Mammary epithelial cell (primary cell): Measurements from ENCODE around the gene PROX1.

Source experiments
- CTCF ChIP-seq, 2 donors: IDR thresholded peaks in 1 of 2; conservative IDR thresholded peaks in 1 of 2; 2 replicates each; pipeline ENCODE4 v1.5.1; 2011 to 2012; ENCODE audit warnings: inconsistent platforms in 2 of 2, low read length in 2 of 2, mild to moderate bottlenecking in 2 of 2, control low read depth in 1 of 2, low read depth in 1 of 2; ENCODE audit not compliant: insufficient read depth in 1 of 2; ENCODE audit errors: extremely low read depth in 1 of 2
- EZH2 ChIP-seq: IDR thresholded peaks from 2 replicates; pipeline ENCODE4 v1.6.1; 2012; ENCODE audit warnings: low read length, inconsistent platforms, borderline replicate concordance

GRCh38 chr1:214006845-214007244 lies 19.1 kb downstream of the PROX1 start:
- TF ChIP-seq CTCF (conservative IDR thresholded peaks at IDR 0.05 in 1 of 2, IDR thresholded peaks at IDR 0.05 in 1 of 2; ENCODE audit: extremely low read depth in 1 of 2, insufficient read depth in 1 of 2, low read depth in 1 of 2, low read length in 2 of 2) (no peak), EZH2 (no peak)
